HL-60 (cell line): ENCODE data around the gene PCDHGC4.

ENCODE experiments used
- DNase-seq, 2 experiments: peaks; one replicate each; pipeline ENCODE4 v3.0.0-alpha.2; 2010 to 2020; ENCODE audit warnings: low read depth in 1 of 2, low spot score in 1 of 2
- H3K27ac ChIP-seq: fragments of 250-450 bp; sonication (Bioruptor Pico); replicated peaks from 2 replicates; pipeline ENCODE4 v1.5.1; 2020; ENCODE audit warnings: mild to moderate bottlenecking, moderate library complexity
- H3K27me3 ChIP-seq: fragments of 250-450 bp; sonication (Bioruptor Pico); 2 replicates; pipeline ENCODE4 v1.5.1; 2021; ENCODE audit warnings: mild to moderate bottlenecking, moderate library complexity; ENCODE audit not compliant: insufficient read depth, poor library complexity, severe bottlenecking
- H3K4me3 ChIP-seq: replicated peaks from 2 replicates; pipeline ENCODE4 v1.5.1; 2011; ENCODE audit warnings: mild to moderate bottlenecking, control low read depth, low read length; ENCODE audit not compliant: insufficient read depth
- GABPA ChIP-seq: IDR thresholded peaks from 2 replicates; pipeline ENCODE4 v1.6.1; 2012; ENCODE audit warnings: low read depth
- POLR2AphosphoS5 ChIP-seq: IDR thresholded peaks from 2 replicates; pipeline ENCODE4 v1.6.1; 2012; ENCODE audit warnings: low read depth
- SPI1 ChIP-seq: IDR thresholded peaks from 2 replicates; pipeline ENCODE4 v1.6.1; 2012; ENCODE audit warnings: low read depth, mild to moderate bottlenecking, borderline replicate concordance
- TF ChIP-seq, protein P1 (sequence below): IDR thresholded peaks from one replicate; pipeline ENCODE4 v1.5.1; 2011; ENCODE audit warnings: low read length, control low read depth, inconsistent platforms; ENCODE audit not compliant: insufficient read depth
- TF ChIP-seq, protein P2 (sequence below): IDR thresholded peaks from 2 replicates; pipeline ENCODE4 v1.6.1; 2012; ENCODE audit warnings: low read depth; ENCODE audit not compliant: insufficient replicate concordance

The PCDHGC4 gene

DNA sequence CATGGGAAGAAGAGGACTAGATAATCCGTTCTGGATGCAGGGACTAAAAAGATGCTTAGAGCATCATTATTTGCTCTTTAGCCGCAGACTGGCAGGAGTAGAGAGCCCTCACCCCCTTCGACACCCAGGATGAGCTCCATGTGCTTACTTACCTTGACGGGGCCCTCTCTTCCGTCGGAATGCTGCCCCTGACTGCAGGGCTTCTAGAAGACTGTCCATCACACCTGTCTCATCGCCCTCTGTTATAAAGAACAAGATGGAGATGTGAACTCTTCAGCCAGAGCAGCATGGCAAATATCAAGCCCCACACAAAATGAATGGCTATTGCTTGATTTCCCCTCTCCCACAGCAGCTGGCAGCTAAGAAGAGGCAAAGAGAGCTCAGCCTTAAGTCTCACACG, 39.2 kb downstream of the PCDHGC4 start:
- Histone ChIP-seq H3K4me3 (no peak overlapping the region), H3K27me3 (no peaks in the 10 kb centered on the region), H3K27ac (no peak overlapping the region)
- TF ChIP-seq, protein P1, sequence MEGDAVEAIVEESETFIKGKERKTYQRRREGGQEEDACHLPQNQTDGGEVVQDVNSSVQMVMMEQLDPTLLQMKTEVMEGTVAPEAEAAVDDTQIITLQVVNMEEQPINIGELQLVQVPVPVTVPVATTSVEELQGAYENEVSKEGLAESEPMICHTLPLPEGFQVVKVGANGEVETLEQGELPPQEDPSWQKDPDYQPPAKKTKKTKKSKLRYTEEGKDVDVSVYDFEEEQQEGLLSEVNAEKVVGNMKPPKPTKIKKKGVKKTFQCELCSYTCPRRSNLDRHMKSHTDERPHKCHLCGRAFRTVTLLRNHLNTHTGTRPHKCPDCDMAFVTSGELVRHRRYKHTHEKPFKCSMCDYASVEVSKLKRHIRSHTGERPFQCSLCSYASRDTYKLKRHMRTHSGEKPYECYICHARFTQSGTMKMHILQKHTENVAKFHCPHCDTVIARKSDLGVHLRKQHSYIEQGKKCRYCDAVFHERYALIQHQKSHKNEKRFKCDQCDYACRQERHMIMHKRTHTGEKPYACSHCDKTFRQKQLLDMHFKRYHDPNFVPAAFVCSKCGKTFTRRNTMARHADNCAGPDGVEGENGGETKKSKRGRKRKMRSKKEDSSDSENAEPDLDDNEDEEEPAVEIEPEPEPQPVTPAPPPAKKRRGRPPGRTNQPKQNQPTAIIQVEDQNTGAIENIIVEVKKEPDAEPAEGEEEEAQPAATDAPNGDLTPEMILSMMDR = no peak
- TF ChIP-seq, protein P2, sequence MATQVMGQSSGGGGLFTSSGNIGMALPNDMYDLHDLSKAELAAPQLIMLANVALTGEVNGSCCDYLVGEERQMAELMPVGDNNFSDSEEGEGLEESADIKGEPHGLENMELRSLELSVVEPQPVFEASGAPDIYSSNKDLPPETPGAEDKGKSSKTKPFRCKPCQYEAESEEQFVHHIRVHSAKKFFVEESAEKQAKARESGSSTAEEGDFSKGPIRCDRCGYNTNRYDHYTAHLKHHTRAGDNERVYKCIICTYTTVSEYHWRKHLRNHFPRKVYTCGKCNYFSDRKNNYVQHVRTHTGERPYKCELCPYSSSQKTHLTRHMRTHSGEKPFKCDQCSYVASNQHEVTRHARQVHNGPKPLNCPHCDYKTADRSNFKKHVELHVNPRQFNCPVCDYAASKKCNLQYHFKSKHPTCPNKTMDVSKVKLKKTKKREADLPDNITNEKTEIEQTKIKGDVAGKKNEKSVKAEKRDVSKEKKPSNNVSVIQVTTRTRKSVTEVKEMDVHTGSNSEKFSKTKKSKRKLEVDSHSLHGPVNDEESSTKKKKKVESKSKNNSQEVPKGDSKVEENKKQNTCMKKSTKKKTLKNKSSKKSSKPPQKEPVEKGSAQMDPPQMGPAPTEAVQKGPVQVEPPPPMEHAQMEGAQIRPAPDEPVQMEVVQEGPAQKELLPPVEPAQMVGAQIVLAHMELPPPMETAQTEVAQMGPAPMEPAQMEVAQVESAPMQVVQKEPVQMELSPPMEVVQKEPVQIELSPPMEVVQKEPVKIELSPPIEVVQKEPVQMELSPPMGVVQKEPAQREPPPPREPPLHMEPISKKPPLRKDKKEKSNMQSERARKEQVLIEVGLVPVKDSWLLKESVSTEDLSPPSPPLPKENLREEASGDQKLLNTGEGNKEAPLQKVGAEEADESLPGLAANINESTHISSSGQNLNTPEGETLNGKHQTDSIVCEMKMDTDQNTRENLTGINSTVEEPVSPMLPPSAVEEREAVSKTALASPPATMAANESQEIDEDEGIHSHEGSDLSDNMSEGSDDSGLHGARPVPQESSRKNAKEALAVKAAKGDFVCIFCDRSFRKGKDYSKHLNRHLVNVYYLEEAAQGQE = no peak
- TF ChIP-seq GABPA (no peak), SPI1 (no peak), POLR2AphosphoS5 (no peak)
- DNase-seq = no peak

DNA sequence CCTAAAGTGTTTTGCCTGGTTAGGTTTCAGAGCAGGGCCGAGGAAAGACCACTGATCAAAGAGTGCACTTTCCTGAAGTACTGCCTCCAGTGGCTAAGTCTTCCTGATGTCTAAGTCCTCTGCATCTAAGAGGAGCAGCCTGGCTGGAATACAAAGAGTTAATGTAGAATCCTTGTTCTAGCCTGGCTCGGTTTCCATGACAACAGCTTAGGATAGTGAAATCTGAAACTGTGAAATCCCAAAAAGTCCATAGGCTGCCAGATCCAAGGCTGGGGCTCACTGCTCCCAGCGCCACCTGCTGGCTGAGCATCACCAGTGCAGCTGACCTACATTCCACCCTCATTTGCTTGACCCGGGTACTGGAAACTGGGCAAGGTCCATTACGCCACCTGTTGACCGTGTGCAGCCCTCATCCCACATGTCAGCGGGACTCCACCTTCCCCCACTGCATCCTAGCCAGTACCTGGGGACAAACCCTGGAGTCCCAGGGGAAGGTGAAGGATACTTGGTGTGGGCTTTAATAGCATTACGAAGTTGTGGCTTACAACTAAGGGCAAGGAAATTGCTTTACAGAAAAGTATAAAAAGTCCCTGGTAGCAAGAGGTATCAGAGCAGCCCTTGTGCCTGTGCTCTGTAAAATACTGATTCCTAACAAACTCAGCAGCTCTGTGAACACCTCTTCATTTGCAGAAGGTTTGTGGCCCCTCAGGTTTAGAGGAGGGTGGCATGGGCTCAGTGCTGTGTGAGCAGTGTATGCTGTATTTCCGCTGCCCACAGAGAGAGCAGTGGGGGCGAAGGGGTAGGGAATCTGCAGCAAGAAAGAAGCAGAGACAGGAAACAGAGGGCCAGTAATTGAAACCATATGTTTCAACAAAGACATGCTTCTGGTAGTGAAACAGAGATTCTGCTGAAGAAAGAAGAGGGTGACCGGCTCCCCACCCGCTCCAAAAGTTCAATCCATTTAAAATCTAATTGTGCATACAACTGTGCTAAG, 40.1 kb downstream of the PCDHGC4 start:
- TF ChIP-seq, protein P2 = no peak
- TF ChIP-seq SPI1 (no peak), GABPA (no peak), POLR2AphosphoS5 (peak; percentile 51; the same call in 1 of the 2 replicates)
- TF ChIP-seq, protein P1 = peak; percentile 99
- no peaks in the 10 kb centered on the region for H3K27me3 ChIP-seq
- H3K4me3 ChIP-seq = no peak overlapping the region
- H3K27ac ChIP-seq = no peak overlapping the region
- peak; percentile 58 to 75 for DNase-seq

DNA sequence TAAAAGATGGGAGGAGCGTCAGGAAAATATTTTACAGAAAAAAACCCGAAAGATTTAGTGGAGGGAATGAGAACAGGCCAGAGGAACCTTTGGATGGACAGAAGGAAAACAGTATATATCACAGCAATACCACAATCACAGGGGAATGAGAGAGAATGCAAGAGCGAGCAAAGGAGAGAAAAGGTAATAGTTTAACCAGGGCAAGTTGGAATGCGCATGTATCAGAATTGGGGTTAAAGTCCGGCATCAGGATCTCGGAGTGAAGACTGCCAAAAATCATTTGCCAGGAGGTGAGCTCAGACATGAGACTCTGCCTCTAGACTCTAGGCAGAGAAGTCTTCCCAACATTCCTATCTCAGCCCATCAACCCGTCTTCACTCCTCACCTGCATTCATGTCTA, 40.8 kb downstream of the PCDHGC4 start:
- H3K4me3 ChIP-seq = no peak overlapping the region
- H3K27ac ChIP-seq = no peak overlapping the region
- no peak for TF ChIP-seq SPI1
- TF ChIP-seq POLR2AphosphoS5 = no peak
- no peak for TF ChIP-seq GABPA
- TF ChIP-seq, protein P2 = no peak
- TF ChIP-seq, protein P1 = no peak
- DNase-seq = no peak
- no peaks in the 10 kb centered on the region for H3K27me3 ChIP-seq
